Activated CD4-positive, alpha-beta T cell treated with anti-CD3 and anti-CD28 coated beads for 1 hour (primary cell): Measurements from ENCODE around the gene HEG1.
"Not testable (repeated sequence)": the region's sequence is repeated elsewhere in the genome, so short reads cannot be mapped to it uniquely, and the experiment has no call there.

Experiments
- DNase-seq: peaks from one replicate; pipeline ENCODE4 v3.0.0-alpha.2; 2020

The HEG1 gene

DNA sequence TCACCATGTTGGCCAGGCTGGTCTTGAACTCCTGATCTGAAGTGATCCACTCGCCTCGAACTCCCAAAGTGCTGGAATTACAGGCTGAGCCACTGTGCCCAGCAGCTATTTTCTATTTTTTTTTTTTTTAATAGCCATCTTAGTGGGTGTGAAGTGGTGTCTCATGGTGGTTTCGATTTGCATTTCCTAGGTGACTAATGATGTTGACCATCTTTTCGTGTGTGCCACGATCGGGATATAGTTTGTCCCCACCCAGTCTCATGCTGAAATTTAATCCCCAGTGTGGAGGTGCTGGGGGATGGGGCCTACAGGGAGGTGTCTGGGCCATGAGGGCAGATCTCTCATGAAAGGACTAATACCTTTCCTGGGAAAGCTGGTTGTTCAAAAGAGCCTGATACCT lies 79.4 kb downstream of the HEG1 start:
- DNase-seq: no peak

DNA sequence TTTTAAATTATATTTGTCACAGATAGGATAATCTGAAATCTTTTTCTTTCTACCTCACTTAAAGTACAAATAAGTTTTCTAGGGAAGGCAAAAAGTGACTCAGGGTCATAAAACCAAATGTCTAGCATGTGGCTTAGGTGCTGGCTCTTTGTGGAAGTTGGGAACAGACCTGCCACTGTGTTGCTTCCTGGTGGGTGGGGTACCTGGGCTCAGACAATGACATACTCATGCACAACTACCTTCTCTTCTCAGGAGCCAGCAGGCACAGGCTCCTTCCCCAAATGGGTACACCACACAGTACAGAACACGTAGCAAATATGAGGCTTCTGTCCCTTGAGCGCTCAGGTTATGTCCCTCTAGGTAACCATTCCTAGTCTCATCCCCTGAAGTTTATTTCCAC lies 81.1 kb downstream of the HEG1 start:
- DNase-seq: no peak

DNA sequence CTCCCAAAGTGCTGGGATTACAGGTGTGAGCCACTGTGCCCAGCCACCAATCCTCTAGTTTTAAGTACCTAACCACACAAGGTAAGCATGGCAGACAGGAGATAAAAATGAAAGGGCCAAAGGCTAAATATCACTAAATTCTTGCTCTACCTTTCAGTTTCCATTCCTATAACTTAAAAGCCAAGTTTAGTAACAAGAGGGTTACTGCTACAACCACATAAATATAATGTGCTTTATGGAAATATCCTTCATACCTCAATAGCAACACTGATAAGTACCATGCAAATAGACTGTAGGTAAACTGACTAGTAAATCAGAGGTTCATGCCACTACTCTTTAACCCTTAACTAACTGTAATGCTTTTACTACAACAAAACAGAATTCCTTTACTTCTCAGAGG lies 82.5 kb downstream of the HEG1 start:
- DNase-seq: no peak

DNA sequence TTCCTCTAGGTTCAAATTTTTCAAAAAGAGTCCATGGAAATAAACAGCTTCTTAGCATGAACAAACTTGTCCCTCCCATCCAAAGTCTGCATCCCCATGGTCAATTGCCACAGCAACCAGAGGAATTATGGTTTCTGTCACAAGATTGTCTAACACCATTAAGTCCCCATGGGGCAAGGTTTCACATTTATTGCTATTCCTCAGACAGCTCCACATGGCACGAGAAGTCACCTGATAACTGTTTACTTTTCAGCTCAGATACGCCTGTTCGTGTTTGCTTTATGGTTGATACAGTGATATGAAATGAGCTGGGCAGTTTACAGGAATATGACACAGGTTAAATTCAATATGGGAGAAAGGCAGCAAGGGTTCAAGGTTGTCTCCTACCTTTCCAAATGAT lies 83.3 kb downstream of the HEG1 start:
- no peak for DNase-seq

DNA sequence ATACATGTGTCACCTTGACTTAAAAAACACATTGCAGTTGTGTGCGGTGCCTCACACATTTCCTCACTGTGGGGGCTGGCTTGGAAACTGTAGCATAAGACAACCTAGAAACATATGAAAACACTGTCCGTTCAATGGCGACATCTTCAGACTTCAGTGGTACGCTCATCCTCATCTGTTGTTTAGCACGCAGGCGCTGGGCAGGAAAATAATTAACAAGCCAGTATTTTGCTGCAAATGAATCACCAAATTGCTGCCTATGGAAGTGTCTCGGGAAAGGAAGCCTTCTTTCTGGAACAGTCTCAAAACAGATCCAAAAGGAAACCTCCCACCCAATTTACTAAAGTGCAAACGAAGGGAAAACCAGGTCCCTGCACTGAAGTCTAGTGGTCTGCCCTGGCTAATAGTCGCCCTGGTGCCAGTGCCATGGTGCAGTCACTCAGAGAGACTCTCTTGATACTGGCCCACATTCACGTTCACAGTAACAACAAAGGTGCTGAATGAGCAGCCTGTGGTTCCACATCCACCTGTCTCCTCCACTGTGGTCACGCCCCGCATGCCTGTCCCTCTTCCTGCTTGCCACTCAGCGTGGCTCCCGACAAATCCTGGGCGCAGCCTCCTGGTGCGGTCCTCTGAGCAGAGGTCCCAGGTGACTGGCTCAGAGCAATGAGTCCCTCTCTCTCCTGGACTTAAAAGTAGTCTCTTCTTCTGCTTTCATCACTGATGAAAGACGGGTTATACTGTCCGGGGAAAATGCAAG lies 85.7 kb downstream of the HEG1 start:
- no peak for DNase-seq

DNA sequence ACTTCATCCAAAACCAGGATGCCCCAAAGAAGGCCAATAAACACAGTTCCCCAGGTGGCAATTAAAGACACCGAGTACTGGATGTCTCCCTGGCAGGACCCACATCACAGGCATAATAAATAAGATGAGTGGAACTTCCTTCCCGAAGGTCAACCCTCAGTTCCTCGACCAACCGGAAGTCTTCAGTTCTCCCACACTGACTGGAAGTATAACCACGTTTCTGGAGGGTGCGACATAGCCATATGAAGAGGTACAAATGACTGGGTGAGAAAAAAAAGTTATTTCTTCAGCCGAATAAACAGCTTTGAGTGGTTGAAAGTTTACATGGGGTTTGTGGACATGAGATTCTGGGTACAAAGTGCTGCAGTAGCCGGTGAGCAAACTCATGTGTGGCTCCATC lies 86.6 kb downstream of the HEG1 start:
- no peak for DNase-seq

DNA sequence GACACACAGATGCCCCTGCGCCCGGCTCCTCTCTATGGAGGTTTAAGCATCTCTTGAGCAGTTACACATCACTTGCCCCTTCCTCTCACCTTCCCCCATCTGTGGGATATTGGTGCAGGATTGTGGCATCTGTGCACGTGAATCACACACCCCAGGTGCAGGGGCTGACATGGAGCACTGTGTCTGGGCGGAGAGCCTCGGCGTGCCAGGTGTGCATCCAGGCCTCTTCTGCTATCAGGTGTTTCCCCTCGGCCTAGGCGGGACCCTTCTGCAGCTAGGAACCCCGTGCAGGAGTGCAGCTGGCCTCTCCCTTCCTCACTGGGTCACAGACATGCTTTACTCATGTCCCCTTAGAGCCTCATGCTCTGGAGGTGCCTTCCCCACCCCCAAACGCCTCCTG lies 87.8 kb downstream of the HEG1 start:
- no peak for DNase-seq

DNA sequence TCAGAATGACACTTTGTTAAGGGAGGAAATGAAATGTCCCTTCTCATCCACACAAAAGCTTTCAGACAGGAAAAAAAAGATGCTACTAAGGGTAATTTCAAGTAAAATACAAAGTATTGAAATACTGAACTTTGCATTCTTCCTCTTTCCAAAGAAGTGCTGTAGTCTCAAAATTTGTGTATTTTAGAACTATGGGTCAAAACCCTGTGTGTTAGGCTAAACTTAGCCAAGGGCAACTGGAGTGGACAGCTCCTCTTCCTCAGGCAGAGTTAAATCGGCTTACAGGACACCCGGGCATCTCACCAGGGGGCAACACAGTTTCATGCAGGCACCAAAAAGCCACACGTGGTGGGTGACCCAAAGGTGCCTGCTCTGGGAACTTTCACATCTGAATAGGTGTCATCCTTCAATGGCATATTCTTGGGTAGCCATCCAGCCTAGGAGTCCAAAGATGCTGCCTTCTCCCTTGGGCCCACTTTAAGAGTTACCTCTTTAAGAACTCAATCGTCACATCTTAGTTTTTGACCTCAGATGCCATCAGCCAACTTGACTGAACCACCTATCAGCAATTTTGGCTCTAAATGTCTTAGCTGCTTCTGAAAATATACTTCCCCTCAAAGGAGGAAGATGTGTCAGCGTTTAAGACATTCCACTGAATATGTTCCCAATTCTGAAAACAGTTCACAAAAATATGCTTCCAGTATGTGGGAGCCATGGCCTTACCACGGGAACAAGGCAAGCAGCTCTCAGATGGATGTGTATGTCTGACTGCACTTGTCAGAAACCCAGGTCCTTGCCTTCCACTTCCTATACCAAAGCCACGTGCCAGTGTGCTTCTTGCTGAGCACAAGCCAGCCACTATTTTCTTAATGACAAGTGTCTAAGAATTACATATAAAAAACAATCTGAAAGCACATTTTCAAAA lies 89.0 kb downstream of the HEG1 start:
- no peak for DNase-seq

DNA sequence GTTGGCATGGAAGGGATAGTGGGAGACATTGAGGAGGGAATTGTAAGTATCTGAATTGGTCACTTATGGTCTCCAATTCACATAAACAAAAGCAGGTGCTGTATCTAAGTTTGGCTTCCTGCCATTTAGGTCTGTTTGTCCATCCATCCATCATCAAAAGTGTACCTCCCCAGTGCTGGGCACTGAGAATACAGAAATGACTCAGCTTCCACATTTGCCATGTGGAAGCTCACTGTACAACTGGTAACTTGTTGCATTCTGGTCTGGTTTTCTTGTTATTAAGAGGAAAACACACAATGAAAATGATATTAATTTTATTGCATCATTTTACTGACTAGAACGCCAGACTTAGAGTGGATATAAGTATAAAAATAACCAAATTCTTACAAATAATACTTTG lies 90.4 kb downstream of the HEG1 start:
- DNase-seq: no peak

DNA sequence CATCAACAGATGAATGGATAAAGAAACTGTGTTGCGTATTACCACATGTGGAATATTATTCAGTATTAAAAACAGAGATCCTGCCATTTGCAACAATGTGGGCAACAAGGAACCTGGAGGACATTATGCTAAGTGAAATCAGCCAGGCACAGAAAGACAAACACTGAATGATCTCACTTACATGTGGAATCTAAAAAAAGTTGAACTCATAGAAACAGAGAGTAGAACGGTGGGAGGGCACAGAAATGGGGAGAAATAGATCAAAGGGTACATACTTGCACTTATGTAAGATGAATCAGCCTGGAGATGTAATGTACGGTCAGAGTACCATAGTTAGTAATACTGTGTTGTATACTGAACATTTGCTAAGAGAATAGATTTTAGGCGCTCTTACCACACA lies 91.4 kb downstream of the HEG1 start:
- DNase-seq: no peak

DNA sequence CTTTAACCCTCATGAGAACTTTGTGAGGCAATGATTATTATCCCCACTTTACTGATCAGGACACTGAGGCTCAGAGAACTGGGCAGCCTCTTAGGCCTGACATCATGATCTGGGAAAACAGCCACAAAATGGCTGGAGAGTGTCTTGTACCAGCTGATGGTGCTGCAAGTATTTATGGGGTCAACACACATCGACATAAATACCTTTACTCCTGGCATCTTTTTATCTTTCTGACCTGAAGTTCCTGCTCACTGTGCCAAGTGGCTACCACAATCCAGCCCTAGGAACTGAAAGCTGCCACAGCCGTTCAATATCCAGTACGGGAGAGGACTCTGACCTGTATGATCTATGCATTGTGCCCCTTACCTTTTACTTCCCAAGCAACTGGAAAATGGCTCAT lies 92.0 kb downstream of the HEG1 start:
- DNase-seq: no peak

DNA sequence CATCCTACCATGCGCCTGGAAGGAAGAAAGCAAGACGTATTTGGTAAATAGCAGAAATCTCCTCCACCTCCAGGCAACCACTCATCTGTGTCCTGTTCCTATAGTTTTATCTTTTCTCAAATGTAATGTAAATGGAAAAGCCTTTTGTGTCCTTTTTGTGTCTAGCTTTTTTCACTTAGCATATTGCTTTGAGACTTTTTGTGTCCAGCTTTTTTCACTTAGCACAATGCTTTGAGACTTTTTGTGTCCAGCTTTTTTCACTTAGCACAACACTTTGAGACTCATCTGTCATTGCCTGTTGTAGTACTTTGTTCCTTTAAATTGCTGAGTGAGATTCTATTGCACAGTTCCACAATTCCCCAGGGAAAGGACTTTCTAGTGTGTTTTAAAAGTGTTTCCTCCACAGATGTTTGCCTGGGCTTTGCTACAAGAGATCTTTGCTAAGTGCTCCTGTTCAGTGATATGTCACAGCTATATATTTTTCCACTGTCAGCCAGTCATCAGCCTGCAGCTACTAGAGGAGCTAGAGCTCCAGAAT lies 93.3 kb downstream of the HEG1 start:
- no peak for DNase-seq

DNA sequence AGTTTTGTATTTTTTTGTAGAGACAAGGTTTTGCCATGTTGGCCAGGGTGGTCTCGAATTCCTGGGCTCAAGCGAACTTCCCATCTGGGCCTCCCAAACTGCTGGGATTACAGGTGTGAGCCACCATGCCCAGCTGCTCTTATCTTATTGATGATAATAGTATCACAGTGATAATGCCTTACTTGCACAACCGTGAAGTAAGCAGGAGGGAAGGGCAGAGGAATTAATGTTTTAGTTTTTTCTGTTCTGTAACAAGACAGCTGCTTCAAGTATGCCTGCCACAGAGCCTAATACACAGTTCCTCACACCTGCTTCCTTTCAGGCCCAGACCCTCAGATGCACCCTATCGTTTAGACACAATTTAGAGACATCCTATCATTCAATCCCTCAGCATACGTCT lies 95.1 kb downstream of the HEG1 start:
- DNase-seq: no peak

DNA sequence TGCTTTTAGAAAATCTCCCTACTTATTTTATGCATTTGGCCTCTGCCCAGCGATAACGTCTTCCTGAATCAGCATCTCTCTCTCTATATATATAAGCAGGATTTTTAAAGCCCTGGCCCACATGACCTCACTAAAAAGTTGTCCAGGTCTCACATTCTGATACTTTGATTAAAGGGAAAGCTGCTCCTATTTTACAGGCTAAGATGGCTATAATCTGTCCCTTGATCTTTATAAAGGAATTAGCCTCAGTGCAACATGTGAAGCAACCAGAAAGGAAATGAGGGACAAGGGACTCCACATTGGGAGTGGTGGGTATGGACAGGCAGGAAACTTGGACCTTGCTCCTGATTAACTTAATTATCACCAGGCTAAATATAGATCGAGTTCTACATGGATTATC lies 95.7 kb downstream of the HEG1 start:
- no peak for DNase-seq

DNA sequence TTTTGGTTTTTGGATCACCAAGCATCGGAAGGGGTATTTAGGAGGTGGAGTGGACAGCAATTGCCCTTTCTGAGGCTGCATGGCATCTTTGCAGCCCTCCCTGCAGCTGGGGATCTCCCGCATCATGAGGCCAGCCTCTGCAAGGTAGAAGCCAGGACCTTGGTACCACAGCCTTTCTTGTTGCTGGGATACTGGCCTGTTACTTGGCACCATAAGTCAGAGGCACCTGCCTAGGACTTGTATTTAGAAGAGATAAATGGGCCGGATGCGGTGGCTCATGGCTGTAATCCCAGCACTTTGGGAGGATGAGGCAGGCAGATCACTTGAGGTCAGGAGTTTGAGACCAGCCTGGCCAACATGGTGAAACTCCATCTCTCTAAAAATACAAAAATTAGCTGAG lies 97.8 kb downstream of the HEG1 start:
- DNase-seq: not testable (repeated sequence)

DNA sequence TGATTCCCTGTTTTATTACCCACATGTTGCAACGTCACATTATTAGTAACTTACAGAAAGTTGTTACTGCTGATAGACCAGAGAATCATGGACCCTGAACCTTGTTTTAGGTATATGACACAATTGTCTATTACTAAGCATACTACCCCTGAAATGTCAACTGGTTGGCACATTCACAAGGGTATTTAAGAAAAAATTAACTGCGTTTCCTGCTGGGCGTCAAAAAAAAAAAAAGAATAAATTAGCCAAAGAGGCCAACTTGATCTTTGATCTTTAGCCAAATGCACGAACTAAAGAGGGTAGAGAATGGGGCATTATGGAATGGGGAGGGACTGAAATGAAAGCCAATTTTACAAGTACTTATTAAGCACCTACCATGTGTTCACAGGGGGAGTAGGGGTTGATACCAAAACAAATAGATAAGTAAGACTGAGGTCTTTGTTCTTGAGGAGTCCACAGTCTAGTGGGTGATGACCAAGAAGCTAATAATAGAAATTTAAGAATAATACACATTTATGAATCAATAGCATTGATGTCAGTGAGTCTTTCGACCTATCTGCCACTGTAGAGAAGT lies 103.4 kb downstream of the HEG1 start:
- DNase-seq: no peak

DNA sequence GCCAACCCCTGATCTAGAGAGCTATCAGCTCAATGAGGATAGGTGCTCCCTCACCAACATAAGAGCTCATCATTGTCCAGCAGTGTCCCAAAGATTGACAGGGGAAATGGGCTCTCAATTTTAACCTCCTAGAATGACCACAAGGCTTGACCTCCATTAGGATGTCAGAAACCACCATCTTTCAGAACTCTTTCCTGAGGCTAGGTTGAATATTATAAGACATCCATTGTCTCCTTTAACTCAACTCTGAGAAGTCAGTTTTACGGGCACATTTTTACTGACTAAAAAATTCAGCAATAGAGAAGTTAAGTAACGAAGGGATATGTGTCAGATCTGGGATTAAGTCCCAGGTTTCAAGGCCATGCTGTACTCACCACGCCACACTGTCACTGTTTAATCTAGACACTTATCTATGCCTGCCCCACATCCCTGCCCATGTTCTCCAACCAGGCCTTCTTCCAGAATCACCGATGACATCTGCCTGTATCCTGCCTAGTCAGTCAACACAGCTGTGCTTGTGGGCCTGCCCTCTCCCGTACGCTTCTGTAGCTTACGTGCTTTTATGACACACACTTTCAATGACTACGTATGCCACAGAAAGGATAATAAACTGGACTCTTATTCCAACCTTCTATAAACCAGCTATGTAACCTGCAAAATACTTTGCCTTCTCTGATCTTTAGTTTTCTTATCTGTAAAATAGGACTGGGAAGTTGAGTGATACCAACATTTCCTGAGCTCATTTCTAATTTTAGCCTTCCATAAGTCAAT lies 104.1 kb downstream of the HEG1 start:
- no peak for DNase-seq

DNA sequence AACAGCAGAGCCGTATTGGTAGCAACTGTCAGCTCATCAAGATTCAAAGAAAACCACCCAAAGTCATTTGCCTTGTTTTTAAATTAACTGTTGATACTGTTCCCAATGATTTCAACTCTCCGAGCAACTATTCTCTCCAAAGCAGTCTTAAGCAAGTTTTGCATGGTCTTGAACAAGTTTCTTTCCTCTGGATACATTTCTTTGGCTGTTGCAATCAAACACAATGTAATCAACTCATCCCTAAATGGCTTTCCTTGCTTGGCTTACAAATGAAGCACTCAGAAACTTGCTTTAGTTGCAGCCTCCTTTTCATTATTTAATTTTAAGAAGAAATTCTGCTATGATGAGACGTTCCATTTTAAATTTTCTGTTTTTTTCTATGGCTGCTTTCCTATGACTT lies 105.8 kb downstream of the HEG1 start:
- DNase-seq: no peak

DNA sequence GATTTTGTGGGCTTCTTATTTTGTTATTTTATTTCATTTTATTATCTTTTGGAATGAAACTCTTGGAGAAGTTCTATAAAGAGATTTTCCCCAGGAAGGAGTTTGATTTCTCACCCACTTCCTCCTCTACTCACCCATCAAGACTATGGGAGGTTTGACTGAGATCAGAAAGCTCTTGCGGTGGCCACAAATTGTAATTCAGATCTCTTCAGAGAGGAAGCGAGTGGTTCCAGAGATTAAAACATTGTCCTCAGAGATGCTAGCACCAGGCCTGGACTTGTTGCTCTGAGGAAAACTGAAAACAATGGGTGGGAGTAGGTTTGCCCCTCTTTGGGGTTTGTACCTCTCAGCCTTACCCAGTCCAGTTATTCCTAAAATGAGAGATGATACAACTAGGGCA lies 113.2 kb downstream of the HEG1 start:
- DNase-seq: no peak

DNA sequence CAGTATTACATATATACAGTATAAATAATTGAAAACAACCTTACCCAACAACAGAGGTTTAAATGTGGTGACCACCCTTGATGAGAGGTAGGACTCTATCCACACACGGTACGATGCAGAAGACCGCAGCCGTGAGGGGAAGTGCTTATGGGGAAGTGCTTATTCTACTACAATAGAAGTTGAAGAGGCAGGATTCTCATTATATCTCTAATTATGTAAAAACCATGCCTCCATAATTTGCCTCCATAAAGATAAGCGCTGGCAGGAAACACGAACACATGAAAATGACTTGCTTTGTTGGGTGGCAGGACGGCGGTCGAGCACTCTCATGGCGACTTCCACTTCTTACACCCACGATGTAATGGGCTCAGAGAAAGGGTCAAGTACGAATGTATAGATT lies 114.0 kb downstream of the HEG1 start:
- no peak for DNase-seq

DNA sequence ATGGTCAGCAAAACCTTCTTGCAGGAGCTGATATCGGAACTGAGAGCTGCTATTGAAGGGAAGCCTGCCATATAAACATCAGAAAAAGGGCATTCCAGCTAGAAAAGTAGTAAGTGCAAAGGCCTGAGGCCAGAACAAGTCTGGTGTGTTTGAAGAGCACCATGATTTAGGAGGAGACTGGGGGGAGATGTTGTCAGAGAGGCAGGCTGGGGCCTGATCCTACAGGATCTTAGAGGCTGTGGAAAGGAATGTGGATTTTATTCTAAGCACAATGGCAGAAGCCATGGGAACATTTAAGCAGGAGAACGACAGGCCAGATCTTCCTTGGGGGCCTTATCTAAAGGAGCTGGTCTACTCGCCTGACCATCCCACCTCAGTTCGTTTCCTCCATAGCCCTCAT lies 116.1 kb downstream of the HEG1 start:
- no peak for DNase-seq

DNA sequence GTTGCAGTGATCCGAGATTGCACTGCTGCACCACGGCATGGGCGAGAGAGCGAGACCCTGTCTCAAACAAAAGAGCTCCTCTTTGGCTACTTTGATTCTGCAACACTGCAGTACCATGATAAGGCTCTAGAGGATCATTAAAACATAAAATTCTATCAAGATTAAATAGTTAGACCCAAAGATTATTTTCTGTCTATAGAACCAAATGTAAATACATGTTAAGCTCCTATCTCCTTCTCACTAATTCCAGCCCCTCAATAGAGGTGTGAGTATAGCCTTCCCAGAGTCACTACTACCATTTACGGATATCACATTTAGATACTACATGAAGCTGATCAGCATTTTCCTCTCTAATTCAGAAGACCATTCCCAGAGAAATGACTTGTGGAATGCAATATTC lies 116.9 kb downstream of the HEG1 start:
- DNase-seq: no peak

DNA sequence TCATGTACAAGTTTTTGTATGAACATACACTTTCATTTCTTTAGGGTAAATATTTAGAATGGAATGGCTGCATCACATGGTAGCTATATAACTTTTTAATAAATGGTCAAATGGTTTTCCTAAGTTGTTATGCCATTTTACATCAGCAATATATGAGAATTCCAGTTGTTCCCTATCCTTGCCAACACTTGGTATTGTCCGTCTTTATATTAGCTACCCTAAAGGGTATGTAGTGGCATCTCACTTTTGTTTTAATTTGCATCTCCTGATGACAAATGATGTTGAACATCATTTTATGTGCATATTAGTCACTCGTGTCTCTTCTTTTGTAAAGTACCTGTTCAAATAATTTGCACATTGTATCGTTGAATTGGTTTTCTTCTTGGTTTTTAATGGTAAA lies 118.7 kb downstream of the HEG1 start:
- DNase-seq: no peak
